ES-I3 (cell line): ENCODE results near the gene BET1L.

Experiments
- H3K36me3 ChIP-seq: 2 replicates; pipeline ENCODE4 v1.6.1; 2013; ENCODE audit warnings: mild to moderate bottlenecking, low read length, control low read depth, moderate library complexity; ENCODE audit not compliant: insufficient read depth
- H3K4me1 ChIP-seq: 2 replicates; pipeline ENCODE4 v1.6.1; 2013; ENCODE audit warnings: mild to moderate bottlenecking, control low read depth, low read length; ENCODE audit not compliant: insufficient read depth
- H3K9ac ChIP-seq: 2 replicates; pipeline ENCODE4 v1.6.1; 2013; ENCODE audit warnings: low read depth, mild to moderate bottlenecking, low read length, moderate library complexity
- H3K9me3 ChIP-seq: 2 replicates; pipeline ENCODE4 v1.6.1; 2013; ENCODE audit warnings: mild to moderate bottlenecking, low read length, moderate library complexity; ENCODE audit not compliant: control insufficient read depth, insufficient read depth

The BET1L gene

DNA sequence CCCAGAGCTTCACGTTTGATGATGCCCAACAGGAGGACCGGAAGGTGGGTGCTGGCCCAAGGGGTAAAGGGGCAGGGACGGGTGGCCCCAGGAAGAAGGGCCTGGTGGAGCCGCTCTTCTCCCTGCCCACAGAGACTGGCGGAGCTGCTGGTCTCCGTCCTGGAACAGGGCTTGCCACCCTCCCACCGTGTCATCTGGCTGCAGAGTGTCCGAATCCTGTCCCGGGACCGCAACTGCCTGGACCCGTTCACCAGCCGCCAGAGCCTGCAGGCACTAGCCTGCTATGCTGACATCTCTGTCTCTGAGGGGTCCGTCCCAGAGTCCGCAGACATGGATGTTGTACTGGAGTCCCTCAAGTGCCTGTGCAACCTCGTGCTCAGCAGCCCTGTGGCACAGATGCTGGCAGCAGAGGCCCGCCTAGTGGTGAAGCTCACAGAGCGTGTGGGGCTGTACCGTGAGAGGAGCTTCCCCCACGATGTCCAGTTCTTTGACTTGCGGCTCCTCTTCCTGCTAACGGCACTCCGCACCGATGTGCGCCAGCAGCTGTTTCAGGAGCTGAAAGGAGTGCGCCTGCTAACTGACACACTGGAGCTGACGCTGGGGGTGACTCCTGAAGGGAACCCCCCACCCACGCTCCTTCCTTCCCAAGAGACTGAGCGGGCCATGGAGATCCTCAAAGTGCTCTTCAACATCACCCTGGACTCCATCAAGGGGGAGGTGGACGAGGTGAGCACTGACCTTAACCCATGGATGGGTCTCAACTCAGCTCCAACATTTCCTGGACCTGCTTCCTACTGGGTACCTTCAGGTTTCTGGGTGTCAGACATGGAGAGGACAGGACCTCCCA, 2.3 kb upstream of the BET1L start:
- Histone ChIP-seq H3K36me3 (peaks cover 28% of the 10 kb centered on the region), H3K4me1 (peaks cover 13% of the 10 kb centered on the region; the same call in 1 of the 2 replicates), H3K9me3 (no peaks in the 10 kb centered on the region), H3K9ac (peak overlapping the region; percentile 74)

DNA sequence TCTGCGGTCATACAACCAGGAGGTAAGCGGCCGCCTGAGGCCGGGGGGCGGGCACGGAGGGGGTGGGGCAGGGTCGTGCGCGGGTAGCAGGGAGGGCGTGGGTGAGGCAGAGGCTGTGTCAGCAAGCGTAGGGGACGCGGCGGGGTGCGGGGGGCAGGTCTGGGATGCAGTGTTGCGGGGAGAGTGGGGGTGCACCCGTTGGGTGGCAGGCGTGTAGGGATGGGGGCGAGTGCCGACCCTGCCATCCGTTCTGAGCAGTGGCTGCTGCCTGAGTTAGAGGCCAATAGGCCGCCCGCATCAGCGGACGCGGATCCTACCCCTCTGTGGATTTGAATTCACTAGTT, 1.7 kb upstream of the BET1L start:
- Histone ChIP-seq H3K9me3 (no peaks in the 10 kb centered on the region), H3K9ac (peak overlapping the region; percentile 74), H3K4me1 (peaks cover 13% of the 10 kb centered on the region; the same call in 1 of the 2 replicates), H3K36me3 (peaks cover 28% of the 10 kb centered on the region)

DNA sequence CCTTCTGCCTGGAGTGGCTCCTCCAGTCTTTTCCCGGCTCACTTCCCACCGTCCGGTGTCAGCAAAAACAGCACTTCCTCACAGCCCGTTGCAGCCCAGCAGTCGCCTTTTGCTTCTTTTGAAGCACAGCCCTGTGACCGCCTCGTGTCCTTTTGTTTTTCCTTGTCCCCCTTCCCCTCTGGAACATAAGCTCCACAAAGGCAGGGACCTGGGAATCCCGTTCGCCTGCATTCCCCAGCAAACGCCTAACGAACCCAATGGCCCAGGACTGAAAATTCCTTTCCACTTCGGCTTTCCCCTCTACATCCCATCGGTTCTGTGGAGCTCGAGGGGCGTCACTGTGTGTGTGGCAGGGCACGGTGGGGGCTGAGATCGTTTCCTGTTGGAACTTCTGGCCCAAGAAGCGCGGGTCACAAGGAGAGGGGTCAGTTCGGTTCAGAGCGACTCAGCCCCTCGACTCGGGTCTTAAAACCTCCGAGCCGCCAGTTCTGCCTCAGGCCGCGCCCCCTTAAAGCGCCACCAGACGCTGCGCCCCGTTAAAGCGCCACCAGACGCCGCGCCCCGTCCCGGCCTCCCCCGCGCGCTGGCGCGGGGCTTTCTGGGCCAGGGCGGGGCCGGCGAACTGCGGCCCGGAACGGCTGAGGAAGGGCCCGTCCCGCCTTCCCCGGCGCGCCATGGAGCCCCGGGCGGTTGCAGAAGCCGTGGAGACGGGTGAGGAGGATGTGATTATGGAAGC, 1.1 kb upstream of the BET1L start:
- Histone ChIP-seq H3K9ac (peak overlapping the region; percentile 74), H3K36me3 (peaks cover 26% of the 10 kb centered on the region), H3K4me1 (peaks cover 13% of the 10 kb centered on the region; the same call in 1 of the 2 replicates), H3K9me3 (no peaks in the 10 kb centered on the region)

DNA sequence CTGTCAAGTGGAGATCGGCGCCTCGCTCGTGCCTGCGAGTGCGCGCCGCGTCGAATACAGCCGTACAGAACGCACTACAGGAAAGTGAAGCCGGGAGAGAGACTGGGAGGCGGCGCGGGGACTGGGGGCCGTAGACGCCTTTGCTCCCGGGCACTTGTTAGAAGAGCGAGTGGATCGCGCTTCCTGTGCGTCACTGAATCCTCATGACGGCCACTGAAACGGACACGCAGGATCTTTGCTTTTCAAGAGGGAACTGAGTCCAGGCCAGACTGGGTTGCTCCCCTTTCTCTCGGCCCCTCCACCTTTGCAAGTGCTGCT, 623 bp upstream of the BET1L start:
- H3K9me3 ChIP-seq, result no peaks in the 10 kb centered on the region
- peak overlapping the region; percentile 74 for H3K9ac ChIP-seq
- H3K36me3 ChIP-seq, result peaks cover 21% of the 10 kb centered on the region
- peaks cover 13% of the 10 kb centered on the region; the same call in 1 of the 2 replicates for H3K4me1 ChIP-seq

DNA sequence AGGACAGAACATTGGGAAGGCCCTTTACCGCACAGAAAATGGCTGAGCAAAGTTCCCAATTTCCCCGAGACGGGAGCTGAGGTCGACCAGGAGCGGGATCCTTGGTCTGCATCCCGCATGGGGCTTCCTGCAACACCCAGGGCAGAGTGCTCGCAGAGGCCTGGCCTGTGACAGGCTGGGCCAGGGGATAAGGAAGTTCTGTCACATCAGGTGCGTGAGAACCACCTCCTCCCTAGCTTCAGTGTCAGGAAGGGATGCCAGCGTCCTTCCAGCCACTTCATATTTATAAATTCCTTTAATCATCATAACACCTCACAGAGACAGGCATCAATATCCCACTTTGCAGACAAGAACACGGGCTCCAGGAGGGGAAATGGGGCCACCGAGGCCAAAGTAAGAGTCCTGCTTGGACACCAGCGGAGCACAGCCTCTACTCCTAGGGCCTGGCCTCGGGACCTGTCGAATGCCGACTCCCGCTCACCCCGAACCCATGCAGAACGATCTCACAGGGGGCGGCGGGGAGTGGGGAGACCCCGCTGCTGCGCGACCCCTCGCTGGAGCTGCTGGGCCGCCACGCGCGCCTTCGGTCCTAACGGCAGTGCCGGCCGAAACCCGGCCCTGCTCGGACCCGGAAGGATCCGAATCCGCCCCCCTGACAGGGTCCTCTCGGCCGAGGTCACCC, 532 bp downstream of the BET1L start:
- H3K36me3 ChIP-seq, result peaks cover 9% of the 10 kb centered on the region
- peaks cover 13% of the 10 kb centered on the region; the same call in 1 of the 2 replicates for H3K4me1 ChIP-seq
- peak overlapping the region; percentile 95 for H3K9ac ChIP-seq
- H3K9me3 ChIP-seq, result no peaks in the 10 kb centered on the region

DNA sequence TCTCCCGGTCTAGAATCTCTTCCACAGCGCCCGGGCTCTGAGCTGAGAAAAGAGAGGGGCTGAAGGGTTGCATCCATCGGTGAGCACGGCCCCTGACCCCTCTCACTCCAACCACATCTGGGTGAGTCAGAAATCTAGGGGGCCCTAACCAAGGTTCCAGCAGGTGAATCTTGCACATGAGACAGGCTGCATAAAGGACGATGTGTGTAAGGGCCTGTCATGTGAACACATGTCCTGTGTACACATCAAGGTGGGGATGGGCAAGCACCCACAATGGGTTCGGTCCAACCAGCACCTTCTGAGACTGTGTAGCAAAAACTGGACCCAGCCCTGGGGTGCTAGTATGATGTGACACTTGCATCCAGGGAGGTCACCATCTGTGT, 1.2 kb downstream of the BET1L start:
- Histone ChIP-seq H3K9me3 (no peaks in the 10 kb centered on the region), H3K9ac (peak overlapping the region; percentile 95; the same call in 1 of the 2 replicates), H3K36me3 (peaks cover 5% of the 10 kb centered on the region), H3K4me1 (peaks cover 13% of the 10 kb centered on the region; the same call in 1 of the 2 replicates)

DNA sequence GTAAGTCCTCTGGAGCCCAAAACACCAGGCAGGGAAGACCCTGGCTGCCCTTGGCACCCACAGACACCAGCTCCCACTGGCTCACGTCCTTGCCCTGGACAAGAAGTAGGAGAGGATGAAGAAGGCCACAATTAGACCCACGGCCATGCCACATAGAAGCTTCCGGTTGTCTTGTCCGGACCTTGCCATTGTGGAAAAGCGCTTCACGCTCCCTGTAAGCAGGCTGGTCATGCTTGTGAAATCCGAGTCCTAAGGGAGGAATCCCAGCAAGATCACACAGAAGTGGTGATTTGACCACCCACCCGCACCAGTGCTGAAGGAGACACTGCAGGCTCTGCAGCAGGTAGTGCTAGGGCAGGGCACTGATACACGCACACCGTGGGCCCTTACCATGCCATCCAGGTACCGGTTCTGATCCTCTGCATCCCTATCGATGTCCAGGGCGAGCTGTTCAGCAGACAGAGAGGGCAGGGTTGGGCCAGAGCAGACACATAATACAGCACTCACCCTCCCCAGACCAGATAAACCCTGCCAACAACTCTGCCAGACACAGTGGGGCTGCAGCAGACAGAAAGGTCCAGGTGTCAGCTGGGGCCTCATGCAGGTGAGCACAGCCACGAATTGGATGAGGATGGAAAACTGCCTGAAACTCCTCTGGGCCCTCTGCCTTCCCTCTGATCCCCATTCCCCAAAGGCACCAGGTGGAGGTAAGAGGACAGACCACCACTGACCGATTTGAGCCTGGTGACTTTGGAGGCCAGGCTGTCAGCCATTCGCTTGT, 1.8 kb downstream of the BET1L start:
- H3K36me3 ChIP-seq, result peaks cover 3% of the 10 kb centered on the region
- no peaks in the 10 kb centered on the region for H3K9me3 ChIP-seq
- peaks cover 10% of the 10 kb centered on the region; the same call in 1 of the 2 replicates for H3K4me1 ChIP-seq
- no peak overlapping the region for H3K9ac ChIP-seq

DNA sequence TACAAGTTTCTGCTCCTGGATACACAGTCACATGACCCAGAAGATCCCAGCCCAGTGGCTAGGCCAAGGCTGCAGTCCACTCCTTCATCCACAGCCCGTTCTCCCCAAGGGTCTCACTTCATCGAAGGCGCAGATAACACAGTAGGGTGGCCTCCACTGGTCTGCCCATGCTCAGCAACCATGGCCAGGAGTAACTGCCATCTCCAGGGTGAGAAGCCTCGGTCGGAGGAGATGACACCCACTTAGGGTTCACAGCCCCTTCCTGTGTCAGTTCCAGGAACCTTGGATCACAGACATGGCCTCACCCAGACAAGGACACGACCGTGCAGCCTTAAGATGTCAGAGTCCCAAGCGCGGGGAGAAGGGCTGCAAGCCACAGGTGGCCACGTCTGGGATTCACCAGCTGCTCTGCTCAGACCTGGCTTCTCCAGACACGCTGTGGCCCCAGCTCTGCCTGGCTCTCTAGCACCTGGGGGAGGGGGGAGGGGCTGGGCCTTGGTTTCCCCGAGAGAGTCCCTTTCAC, 2.6 kb downstream of the BET1L start:
- H3K9ac ChIP-seq, result no peak overlapping the region

DNA sequence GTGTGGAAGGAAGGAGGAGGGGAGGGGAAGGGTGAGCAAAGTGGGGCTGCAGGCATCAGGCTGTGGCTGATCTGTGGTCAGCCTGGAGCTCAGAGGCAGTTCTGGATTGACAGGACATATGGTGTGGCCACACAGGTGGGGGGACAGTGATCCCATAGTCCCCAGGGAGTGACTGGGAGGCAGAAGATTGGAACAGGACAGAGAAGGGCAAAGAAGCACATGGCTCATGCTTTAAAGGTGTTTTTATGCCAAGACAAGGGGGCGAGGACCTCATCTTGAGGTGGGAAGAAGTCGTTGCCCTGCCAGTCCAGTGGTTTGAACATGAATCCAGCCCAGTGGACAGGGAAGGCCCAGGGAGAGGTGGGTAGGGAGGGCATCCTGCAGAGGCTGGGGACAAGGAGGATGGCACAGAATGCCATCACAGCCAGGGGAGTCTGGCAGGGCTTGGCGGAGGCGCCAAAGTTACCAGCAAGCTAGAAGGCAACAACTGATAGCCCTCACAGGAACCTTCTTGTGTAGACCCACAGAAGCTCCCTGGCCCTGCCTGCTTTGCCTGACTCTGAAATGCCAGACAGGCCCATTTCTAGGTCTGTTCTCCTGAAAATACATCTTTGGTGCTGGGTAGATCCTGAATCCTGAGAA, 3.1 kb downstream of the BET1L start:
- no peaks in the 10 kb centered on the region for H3K4me1 ChIP-seq
- H3K9me3 ChIP-seq, result no peaks in the 10 kb centered on the region
- no peaks in the 10 kb centered on the region; the same call in 1 of the 2 replicates for H3K36me3 ChIP-seq
- H3K9ac ChIP-seq, result no peak overlapping the region

More for the DNA sequence above, 2.6 kb downstream of the BET1L start:
- Histone ChIP-seq H3K4me1 (peaks cover 3% of the 10 kb centered on the region; the same call in 1 of the 2 replicates), H3K9me3 (no peaks in the 10 kb centered on the region), H3K36me3 (no peaks in the 10 kb centered on the region; the same call in 1 of the 2 replicates)

DNA sequence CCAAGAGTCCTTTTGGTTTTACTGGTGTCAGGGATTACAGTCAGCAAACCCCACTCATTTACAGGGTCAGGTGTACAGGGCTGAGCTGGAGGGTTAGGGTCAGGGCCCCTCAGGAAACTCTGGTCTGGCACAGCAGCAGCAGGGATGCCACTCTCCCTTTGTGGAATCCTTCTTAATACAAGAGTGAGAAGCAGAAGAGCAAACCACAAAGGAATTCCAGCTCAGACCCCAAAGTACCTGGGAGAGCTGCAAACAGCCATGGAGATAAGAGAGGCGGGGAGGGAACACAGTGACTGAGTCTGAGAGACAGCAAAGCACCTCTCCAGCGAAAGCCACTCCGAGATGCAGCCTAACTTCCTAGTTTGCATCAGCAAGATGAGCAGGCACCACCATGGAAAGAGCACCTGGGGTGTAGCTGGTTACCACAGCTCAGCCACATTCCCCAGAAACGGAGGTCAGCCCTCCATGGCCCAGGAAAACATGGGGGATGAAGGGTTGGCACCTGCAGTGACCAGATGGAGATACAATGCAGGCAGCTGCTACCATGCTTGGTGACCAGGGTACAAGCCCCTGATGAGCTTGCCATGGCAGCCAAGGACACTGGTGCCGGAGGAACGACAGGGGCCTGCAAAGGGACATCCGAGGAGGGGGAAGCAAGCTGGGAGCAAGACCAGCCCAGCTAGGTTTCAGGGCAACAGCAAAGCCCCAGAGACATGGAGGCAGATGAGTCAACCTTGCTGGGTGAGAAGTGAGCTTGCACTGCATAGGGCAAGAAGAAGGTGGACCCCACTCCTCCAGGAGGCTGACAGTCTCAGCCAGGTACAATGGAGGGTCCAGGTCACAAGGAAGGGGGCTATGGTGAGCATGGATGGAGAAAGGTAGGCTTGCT, 3.9 kb downstream of the BET1L start:
- Histone ChIP-seq H3K9ac (no peak overlapping the region), H3K4me1 (no peaks in the 10 kb centered on the region), H3K9me3 (no peaks in the 10 kb centered on the region), H3K36me3 (no peaks in the 10 kb centered on the region; the same call in 1 of the 2 replicates)

DNA sequence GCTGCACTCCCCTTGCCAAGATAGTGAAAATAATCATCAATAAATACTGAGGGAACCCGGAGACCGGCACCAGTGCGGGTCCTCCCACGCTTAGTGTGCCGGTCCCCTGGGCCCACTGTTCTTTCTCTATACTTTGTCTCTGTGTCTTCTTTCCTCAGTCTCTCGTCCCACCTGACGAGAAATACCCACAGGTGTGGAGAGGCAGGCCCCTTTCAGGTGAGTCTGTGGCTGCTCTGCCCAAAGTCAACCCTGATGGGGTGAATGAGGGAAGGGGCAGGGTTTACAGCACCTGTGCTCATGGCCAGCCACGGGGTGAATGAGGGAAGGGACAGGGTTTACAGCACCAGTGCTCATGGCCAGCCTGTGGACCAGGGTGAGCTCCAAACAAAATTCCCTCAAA, 4.7 kb downstream of the BET1L start:
- no peaks in the 10 kb centered on the region for H3K9me3 ChIP-seq
- no peak overlapping the region for H3K9ac ChIP-seq
- no peaks in the 10 kb centered on the region for H3K4me1 ChIP-seq
- no peaks in the 10 kb centered on the region; the same call in 1 of the 2 replicates for H3K36me3 ChIP-seq

DNA sequence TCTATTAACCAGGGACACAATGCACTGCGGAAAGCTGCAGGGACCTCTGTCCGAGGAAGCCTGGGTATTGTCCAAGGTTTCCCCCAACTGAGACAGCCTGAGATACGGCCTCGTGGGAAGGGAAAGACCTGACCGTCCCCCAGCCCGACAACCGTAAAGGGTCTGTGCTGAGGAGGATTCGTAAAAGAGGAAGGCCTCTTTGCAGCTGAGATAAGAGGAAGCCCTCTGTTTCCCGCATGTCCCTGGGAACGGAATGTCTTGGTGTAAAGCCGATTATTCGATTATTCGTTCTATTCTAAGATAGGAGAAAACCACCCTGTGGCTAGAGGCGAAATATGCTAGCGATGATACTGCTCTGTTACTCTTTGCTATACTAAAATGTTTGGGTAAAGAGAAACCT, 5.2 kb downstream of the BET1L start:
- H3K4me1 ChIP-seq, result no peaks in the 10 kb centered on the region
- H3K36me3 ChIP-seq, result no peaks in the 10 kb centered on the region; the same call in 1 of the 2 replicates
- no peak overlapping the region for H3K9ac ChIP-seq
- H3K9me3 ChIP-seq, result no peaks in the 10 kb centered on the region
